Measurements from ENCODE around the gene TRPM2.
A peak's percentile ranks its signal among the peaks of the same experiment; 100 is the strongest.
"Not testable (repeated sequence)": the region's sequence is repeated elsewhere in the genome, so short reads cannot be mapped to it uniquely, and the experiment has no call there.

Gene TRPM2

DNA sequence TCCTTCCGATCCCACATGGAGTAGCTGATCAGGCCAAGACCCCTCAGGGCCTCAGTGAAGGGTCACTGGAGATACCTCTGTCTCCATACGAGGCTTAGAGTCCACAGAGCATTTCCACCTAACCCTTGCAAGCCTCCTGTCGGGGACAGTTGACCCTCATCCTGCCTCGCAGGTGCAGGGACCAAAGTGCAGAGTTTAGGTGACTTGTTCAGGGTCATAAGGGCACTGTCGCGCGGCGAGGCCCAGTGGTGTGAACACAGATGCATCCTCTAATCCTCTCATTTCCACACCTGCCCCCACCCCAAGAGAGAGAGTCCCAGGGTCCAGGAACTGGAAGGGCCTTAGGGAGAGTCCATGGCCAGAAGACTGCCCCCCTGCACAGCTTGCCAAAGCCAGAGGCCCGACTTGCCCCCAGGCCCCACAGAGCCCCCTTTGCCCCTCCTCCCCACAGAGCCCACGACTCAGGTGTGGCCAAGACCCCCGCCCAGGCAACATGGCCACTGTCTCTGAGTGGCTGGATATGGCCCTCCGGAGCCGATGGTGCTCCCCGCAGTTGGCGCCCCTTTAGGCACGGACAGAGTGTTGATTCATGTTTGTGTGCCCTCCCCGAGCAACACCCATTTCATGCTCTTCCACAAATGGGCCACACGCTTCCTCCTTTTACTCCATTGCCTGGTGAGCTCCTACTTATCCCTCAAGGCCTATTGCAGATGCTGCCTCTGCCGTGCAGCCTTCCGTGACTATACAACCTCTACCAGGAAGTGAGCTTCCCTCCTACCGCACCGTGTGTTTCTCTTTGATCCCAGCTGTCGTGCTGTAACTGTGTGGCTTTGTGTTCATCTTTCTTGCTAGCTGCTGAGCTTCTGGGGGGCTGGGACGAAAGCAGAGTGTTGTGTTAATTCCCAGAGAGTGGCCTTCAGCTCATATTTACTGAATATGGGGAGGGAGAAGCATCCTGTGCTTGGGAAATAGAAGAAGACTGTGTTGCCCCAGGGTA, 1.7 kb downstream of the TRPM2 start:
- DNase-seq, result no peak

- DNase-seq, result no peak
Observed at GRCh38 chr21:44356160-44356559, 2.7 kb downstream of the TRPM2 start.

- peak in 1 of 2 donors; percentile 15 for DNase-seq
Observed at GRCh38 chr21:44356636-44357035, 3.2 kb downstream of the TRPM2 start.

DNA sequence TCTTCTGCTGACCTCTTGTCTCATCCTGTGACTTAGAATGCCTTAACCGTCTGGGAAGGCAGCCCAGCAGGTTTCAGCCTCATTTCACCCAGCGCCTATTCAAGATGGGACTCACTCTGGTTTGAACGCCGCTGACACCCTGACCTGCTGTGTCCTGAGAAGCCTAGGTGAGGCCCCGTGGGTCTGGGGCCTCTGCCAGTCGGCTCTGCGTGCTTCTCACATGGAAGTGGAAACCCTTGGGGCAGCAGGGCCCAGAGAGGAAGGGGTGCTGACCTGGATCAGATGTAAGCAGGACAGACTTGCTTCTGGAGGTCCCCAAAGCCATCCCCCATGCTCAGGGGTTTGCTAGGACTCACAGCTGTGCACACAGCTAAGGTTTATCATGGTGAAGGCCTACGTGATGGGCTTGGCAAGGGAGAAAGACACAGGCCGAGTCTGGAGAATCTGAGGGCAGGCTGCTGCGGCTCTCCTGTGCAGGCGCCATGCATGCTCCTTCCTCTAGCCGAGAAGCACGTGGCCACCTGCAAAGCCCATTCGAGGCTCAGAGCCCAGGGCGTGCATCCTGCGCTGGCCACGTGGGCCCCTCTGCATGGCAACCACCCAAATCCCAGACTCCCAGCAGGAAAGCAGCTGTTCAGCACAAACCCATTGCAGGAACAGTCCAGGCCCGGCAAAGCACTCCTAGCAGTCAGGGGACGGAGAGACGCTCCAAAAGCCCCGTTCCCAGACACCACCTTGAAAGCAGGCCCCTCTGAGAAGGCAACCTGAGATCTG, 3.8 kb downstream of the TRPM2 start:
- DNase-seq, result no peak

DNA sequence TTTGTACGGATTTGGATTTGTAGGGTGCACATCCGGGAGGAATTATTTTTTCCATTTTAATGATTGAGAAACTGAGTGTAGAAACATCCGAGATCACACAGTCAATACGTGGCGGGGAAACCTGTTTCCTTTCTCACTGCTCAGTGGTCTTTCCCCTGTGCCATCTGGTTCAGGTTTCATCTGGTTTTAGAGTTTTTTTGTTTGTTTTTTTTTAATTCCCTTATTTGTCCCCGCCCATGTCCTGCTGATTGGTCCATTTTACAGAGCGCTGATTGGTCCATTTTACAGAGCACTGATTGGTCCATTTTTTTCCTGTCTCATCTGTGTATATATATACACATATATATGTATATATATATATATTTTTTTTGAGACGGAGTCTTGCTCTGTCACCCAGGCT, 6.0 kb downstream of the TRPM2 start:
- no peak for DNase-seq

- DNase-seq, result no peak
Observed at GRCh38 chr21:44360159-44360558, 6.7 kb downstream of the TRPM2 start.

- DNase-seq, result not testable (repeated sequence)
Observed at GRCh38 chr21:44361903-44362302, 8.5 kb downstream of the TRPM2 start.

- no peak for DNase-seq
Observed at GRCh38 chr21:44363278-44363677, 9.9 kb downstream of the TRPM2 start.

- no peak for DNase-seq
Observed at GRCh38 chr21:44364151-44365053, 11.0 kb downstream of the TRPM2 start.

DNA sequence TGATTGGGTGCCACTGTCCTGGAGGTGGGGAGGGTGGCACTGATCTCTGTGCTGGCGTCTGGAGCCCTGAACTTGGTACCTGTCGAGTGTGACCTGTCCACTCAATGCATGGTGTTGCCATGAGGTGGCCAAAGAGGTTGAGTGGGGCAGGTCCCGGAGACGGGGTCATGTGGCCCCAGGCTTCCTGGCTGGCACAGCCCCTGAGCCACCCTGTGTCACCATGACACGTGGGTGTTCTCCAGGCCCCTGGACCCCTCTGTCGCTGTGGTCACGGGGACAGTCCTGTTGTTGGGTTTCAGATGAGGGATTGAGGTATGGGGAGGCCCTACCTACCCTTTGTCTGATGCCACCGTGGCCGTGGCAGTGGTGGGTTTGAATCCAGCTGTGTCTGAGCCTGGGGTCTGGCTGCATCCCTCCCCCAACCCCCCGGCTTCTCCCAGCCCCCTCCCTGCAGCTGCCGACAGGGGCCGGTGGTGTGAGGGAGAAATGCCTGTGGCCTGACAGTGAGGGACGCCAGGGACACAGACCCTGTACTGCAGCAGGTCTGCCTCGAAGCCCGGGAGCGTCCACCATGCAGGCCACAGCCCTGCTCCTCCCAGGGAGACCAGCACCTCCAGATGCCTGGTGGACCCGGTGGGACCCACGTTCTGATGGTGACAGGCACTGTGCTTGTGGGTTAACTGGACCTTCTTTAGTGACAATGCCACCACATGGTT, 12.0 kb downstream of the TRPM2 start:
- no peak for DNase-seq

GRCh38 chr21:44365967-44366585, 12.7 kb downstream of the TRPM2 start:
- DNase-seq, result no peak

DNA sequence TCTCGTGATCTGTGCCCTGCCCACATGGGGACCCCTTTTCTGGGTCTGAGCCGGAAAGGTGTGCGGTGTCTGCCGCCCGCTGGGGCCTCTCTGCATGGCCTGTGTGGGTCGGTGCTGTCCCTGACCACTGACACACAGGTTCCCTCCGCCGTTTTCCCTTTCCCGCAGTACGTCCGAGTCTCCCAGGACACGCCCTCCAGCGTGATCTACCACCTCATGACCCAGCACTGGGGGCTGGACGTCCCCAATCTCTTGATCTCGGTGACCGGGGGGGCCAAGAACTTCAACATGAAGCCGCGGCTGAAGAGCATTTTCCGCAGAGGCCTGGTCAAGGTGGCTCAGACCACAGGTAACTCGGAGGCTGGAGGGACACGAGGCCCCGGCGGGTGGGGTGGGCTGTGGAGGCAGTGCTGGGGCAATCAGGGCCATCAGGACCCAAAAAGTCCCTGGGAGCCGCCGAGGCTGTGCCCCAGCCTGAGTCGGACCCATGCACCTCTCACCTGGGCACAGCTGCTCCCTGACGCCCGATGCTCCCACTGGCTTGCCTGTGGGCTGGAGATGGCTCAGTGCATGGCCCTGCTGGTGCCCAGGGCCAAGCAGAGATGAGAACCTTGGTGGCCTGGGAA, 13.3 kb downstream of the TRPM2 start:
- no peak for DNase-seq

DNA sequence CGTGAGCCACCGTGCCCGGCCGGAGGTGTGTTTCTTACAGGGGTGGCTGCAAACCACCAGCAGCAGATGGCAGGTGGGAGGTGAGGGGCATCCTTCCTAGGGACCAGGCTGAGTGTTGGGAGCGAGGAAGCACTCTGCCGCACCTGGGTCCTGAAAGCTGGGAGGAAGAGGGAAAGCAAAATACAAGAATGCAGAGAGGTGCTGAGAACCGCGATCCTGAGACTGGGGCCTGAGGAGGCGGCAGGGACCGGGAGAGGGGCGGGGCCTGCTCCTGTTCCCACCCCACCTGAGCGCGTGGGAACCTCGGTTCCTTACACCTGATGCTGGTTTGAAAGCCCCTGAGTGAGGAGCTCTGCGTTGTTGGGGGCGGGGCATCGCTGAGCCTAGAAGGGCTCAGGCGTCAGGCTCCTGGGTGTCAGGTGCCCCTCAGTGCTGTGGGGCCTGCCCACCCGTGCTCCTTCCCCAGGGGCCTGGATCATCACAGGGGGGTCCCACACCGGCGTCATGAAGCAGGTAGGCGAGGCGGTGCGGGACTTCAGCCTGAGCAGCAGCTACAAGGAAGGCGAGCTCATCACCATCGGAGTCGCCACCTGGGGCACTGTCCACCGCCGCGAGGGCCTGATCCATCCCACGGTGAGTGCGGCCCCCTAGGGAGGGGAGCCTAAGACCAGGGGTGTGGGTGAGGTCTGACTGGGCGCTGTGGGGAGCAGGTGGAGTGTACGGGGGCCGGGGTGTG, 15.5 kb downstream of the TRPM2 start:
- no peak for DNase-seq

GRCh38 chr21:44370027-44370735, 16.8 kb downstream of the TRPM2 start:
- DNase-seq, result no peak

DNA sequence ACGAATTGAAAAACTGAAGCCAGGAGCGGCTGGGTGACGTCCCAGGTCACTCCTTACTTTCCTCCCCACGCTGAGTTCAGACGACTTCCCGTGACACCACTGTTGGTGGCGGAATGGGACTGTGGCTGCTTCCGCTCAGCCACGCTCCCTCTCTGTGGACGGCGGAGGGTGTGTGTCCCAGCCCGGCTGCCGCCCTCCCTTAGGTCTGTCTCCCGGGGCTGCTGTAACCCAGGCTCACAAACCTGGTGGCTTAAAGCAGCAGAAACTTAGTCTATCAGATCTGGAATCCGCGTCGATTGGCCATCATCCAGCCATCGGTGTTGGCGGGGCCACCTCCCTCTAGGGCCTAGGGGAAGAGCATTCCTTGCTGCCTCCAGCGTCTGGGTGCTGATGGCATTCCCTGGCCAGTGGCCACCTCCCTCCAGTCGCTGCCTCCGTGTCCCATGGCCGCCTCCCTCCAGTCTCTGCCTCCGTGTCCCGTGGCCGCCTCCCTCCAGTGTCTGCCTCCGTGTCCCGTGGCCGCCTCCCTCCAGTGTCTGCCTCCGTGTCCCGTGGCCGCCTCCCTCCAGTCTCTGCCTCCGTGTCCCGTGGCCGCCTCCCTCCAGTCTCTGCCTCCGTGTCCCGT, 17.5 kb downstream of the TRPM2 start:
- no peak for DNase-seq

DNA sequence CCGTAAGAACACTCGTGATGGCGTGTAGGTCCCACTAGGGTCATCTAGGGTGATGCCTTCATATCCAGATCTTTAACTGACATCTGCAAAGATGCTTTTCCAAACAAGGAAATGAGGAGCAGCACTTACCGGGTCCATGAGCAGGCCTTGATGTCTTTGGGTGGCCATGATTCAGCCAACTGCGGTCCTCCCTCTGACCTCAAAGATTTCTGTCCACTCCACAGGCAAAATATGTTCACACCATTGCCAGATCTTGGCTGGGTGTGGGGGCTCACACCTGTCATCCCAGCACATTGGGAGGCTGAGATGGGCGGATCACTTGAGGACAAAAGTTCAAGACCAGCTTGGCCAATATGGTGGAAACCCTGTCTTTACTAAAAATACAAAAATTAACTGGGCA, 18.2 kb downstream of the TRPM2 start:
- no peak for DNase-seq

- no peak for DNase-seq
Observed at GRCh38 chr21:44372616-44373015, 19.2 kb downstream of the TRPM2 start.

DNA sequence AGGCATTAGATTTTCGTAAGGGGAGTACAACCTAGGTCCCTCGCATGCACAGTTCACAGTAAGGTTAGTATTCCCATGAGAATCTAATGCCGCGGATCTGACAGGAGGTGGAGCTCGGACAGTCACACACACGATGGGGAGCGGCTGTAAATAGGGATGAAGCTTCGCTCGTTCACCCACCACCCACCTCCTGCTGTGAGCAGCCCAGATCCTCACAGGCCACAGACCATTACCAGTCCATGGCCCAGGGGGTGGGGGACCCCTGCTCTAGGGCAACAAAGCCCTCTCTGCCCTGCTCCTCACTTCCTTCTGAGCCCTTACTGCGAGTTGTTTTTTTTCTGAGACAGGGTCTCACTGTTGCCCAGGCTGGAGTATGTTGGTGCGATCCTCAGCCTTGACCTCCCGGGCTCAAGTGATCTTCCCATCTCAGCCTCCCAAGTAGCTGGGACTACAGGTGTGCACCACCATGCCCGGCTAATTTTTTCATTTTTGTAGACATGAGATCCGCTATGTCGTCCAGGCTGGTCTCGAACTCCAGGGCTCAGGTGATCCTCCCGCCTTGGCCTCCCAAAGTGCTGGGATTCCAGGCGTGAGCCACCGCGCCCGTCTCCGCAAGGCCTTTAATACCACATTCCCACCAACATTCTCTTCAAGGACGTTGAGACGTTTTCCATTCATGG, 21.3 kb downstream of the TRPM2 start:
- DNase-seq, result no peak

- peak; percentile 40 to 61 for DNase-seq
Observed at GRCh38 chr21:44375281-44375651, 21.8 kb downstream of the TRPM2 start.

Data from CD4-positive, alpha-beta T cell treated with Interleukin-1 beta for 1 hour (primary cell).